H1 (cell line): ENCODE results near the gene LPP. TPM values are rescaled to one million over a fixed set of nuclear protein-coding genes. Genes with fewer than 3 reads are reported as not detected.
A peak's percentile ranks its signal among the peaks of the same experiment; 100 is the strongest.

ENCODE experiments used
- CTCF ChIA-PET: fragments of 300-600 bp; sonication (Branson Sonifier 250); formaldehyde crosslinking; loops from one replicate; lab custom pipeline; 2021; ENCODE audit not compliant: partially characterized antibody; lab: Charles Lee
- POLR2A ChIA-PET: fragments of 300-600 bp; sonication (Branson Sonifier 250); formaldehyde crosslinking; loops from one replicate; lab custom pipeline; 2021; ENCODE audit warnings: inconsistent platforms; ENCODE audit not compliant: partially characterized antibody; lab: Charles Lee
- DNase-seq, 2 experiments: peaks; one replicate each; pipeline versions ENCODE4 v3.0.0 to v3.0.0-alpha.2; 2010 to 2022; ENCODE audit warnings: low spot score in 2 of 2, low read depth in 1 of 2, mixed read lengths in 1 of 2
- FAIRE-seq: peaks from 2 replicates; lab custom pipeline; 2011; peaks lifted over from hg19 to GRCh38; lab: Jason Lieb, UNC
- H2AFZ ChIP-seq: 2 replicates; pipeline ENCODE4 v1.8.1; 2012; ENCODE audit warnings: low read length, inconsistent platforms
- H2AK5ac ChIP-seq: 2 replicates; pipeline ENCODE4 v1.6.1; 2013; ENCODE audit warnings: low read depth, low read length
- H2BK120ac ChIP-seq: replicated peaks from 2 replicates; pipeline ENCODE3; 2013; ENCODE audit warnings: low read depth, low read length, inconsistent platforms
- H2BK12ac ChIP-seq: 2 replicates; pipeline ENCODE4 v1.6.1; 2013; ENCODE audit warnings: low read depth, low read length
- H2BK15ac ChIP-seq: 2 replicates; pipeline ENCODE4 v1.6.1; 2013; ENCODE audit warnings: low read length
- H2BK20ac ChIP-seq: 2 replicates; pipeline ENCODE4 v1.6.1; 2013; ENCODE audit warnings: low read length
- H2BK5ac ChIP-seq: 2 replicates; pipeline ENCODE4 v1.6.1; 2013; ENCODE audit warnings: low read depth, low read length
- H3K14ac ChIP-seq: 2 replicates; pipeline ENCODE4 v1.6.1; 2013; ENCODE audit warnings: inconsistent platforms; ENCODE audit not compliant: insufficient read length
- H3K18ac ChIP-seq: 2 replicates; pipeline ENCODE4 v1.6.1; 2013; ENCODE audit warnings: low read length; ENCODE audit errors: extremely low read depth
- H3K23ac ChIP-seq: 2 replicates; pipeline ENCODE4 v1.6.1; 2013; ENCODE audit warnings: inconsistent platforms; ENCODE audit not compliant: insufficient read length
- H3K23me2 ChIP-seq: 2 replicates; pipeline ENCODE4 v1.6.1; 2013; ENCODE audit warnings: low read depth, low read length
- H3K27ac ChIP-seq: 2 replicates; pipeline ENCODE4 v1.6.1; 2011; ENCODE audit warnings: low read depth, low read length, inconsistent platforms
- H3K27me3 ChIP-seq, 4 experiments: replicated peaks in 1 of 4; 1 replicate in 1 of 4; 2 replicates in 3 of 4; pipeline versions ENCODE4 v1.6.1 to v1.8.1; 2011 to 2013; ENCODE audit warnings: low read length in 3 of 4, mild to moderate bottlenecking in 3 of 4, inconsistent platforms in 2 of 4, mixed read lengths in 2 of 4, moderate library complexity in 1 of 4; ENCODE audit not compliant: control insufficient read depth in 3 of 4, insufficient read depth in 3 of 4; ENCODE audit errors: extremely low read depth in 1 of 4
- H3K36me3 ChIP-seq, 4 experiments: 2 replicates each; pipeline versions ENCODE4 v1.6.1 to v1.8.1; 2011 to 2013; ENCODE audit warnings: mild to moderate bottlenecking in 4 of 4, low read length in 3 of 4, moderate library complexity in 2 of 4, control low read depth in 1 of 4, inconsistent platforms in 1 of 4; ENCODE audit not compliant: insufficient read depth in 4 of 4, control insufficient read depth in 2 of 4
- H3K4ac ChIP-seq: replicated peaks from 2 replicates; pipeline ENCODE3; 2013; ENCODE audit warnings: low read length, low read depth, mixed read lengths, inconsistent platforms; ENCODE audit not compliant: insufficient read length
- H3K4me1 ChIP-seq, 4 experiments: replicated peaks in 1 of 4; 1 replicate in 1 of 4; 2 replicates in 3 of 4; pipeline versions ENCODE4 v1.6.1 to v1.8.1; 2011 to 2013; ENCODE audit warnings: low read length in 3 of 4, inconsistent platforms in 2 of 4, mixed read lengths in 1 of 4; ENCODE audit not compliant: insufficient read depth in 4 of 4, control insufficient read depth in 3 of 4
- H3K4me2 ChIP-seq, 2 experiments: 2 replicates each; pipeline versions ENCODE4 v1.6.1 to v1.8.1; 2011 to 2013; ENCODE audit warnings: low read depth in 2 of 2, low read length in 2 of 2, control low read depth in 1 of 2, inconsistent platforms in 1 of 2, mild to moderate bottlenecking in 1 of 2; ENCODE audit not compliant: insufficient read depth in 1 of 2
- H3K4me3 ChIP-seq, 4 experiments: fragments of 200-600, 300-600 bp in 1 of 4; sonication (generic), shearing (Covaris generic), sonication (Bioruptor Twin) in 1 of 4; 2 replicates each; pipeline versions ENCODE4 v1.5.1 to v1.8.1; 2011 to 2016; ENCODE audit warnings: low read length in 4 of 4, low read depth in 3 of 4, control low read depth in 2 of 4, inconsistent platforms in 2 of 4, mild to moderate bottlenecking in 2 of 4, mixed read lengths in 1 of 4, moderate library complexity in 1 of 4; ENCODE audit not compliant: insufficient read depth in 2 of 4; ENCODE audit errors: extremely low read depth in 1 of 4
- H3K56ac ChIP-seq: replicated peaks from 2 replicates; pipeline ENCODE3; 2013; ENCODE audit warnings: low read depth, mild to moderate bottlenecking, mixed read lengths, low read length, inconsistent platforms; ENCODE audit not compliant: insufficient read length
- H3K79me1 ChIP-seq: 2 replicates; pipeline ENCODE4 v1.6.1; 2013; ENCODE audit warnings: low read depth, low read length, control low read depth
- H3K79me2 ChIP-seq, 2 experiments: 2 replicates each; pipeline versions ENCODE4 v1.6.1 to v1.8.1; 2012 to 2013; ENCODE audit warnings: low read length in 2 of 2, mild to moderate bottlenecking in 2 of 2, inconsistent platforms in 1 of 2; ENCODE audit not compliant: insufficient read depth in 2 of 2, control insufficient read depth in 1 of 2
- H3K9ac ChIP-seq, 4 experiments: replicated peaks in 1 of 4; 1 replicate in 1 of 4; 2 replicates in 3 of 4; pipeline versions ENCODE4 v1.6.1 to v1.8.1; 2011 to 2013; ENCODE audit warnings: low read depth in 3 of 4, low read length in 3 of 4, control low read depth in 2 of 4, mild to moderate bottlenecking in 2 of 4, moderate library complexity in 2 of 4, inconsistent platforms in 1 of 4; ENCODE audit errors: extremely low read depth in 1 of 4
- H3K9me3 ChIP-seq, 2 experiments: 2 replicates each; pipeline versions ENCODE4 v1.6.1 to v1.8.1; 2012 to 2013; ENCODE audit warnings: mild to moderate bottlenecking in 2 of 2, moderate library complexity in 2 of 2, control low read depth in 1 of 2, inconsistent platforms in 1 of 2, low read depth in 1 of 2, low read length in 1 of 2, mixed read lengths in 1 of 2; ENCODE audit not compliant: insufficient read depth in 2 of 2
- H4K20me1 ChIP-seq, 2 experiments: replicated peaks in 1 of 2; 2 replicates each; pipeline versions ENCODE3 to v1.8.1; 2011 to 2013; ENCODE audit warnings: inconsistent platforms in 2 of 2, low read length in 2 of 2, mild to moderate bottlenecking in 1 of 2; ENCODE audit not compliant: insufficient read depth in 2 of 2, control insufficient read depth in 1 of 2
- H4K5ac ChIP-seq: 2 replicates; pipeline ENCODE4 v1.6.1; 2013; ENCODE audit warnings: low read length, low read depth, mixed read lengths, inconsistent platforms; ENCODE audit not compliant: insufficient read length
- H4K8ac ChIP-seq: 2 replicates; pipeline ENCODE4 v1.8.0; 2013; ENCODE audit warnings: mild to moderate bottlenecking, moderate library complexity, low read length, inconsistent platforms; ENCODE audit not compliant: insufficient read depth; ENCODE audit errors: extremely low read depth
- H4K91ac ChIP-seq: replicated peaks from 2 replicates; pipeline ENCODE3; 2013; ENCODE audit warnings: low read length, mixed read lengths, inconsistent platforms; ENCODE audit not compliant: insufficient read length
- BACH1 ChIP-seq: IDR thresholded peaks from 2 replicates; pipeline ENCODE4 v1.6.1; 2012; ENCODE audit warnings: low read length, improper control_type of control experiment
- CBX5 ChIP-seq: fragments of 300-800, 300-1000 bp; sonication (generic); IDR thresholded peaks from 2 replicates; pipeline ENCODE4 v1.7.1; 2016; ENCODE audit warnings: antibody characterized with exemption, low read length, low read depth
- CTCF ChIP-seq, 3 experiments: IDR thresholded peaks; 1 replicate in 2 of 3; 2 replicates in 1 of 3; pipeline versions ENCODE4 v1.5.1 to v1.6.1; 2011; ENCODE audit warnings: low read length in 3 of 3, mild to moderate bottlenecking in 3 of 3, inconsistent platforms in 2 of 3, low read depth in 1 of 3, moderate library complexity in 1 of 3; ENCODE audit not compliant: insufficient read depth in 1 of 3; ENCODE audit errors: control extremely low read depth in 1 of 3
- E2F6 ChIP-seq: IDR thresholded peaks from 2 replicates; pipeline ENCODE4 v1.6.1; 2012; ENCODE audit warnings: inconsistent platforms
- PHF8 ChIP-seq: fragments of 200-600 bp; sonication (generic); conservative IDR thresholded peaks from 2 replicates; pipeline ENCODE4 v1.7.1; 2012; ENCODE audit warnings: low read depth, mild to moderate bottlenecking, inconsistent platforms, low read length, moderate library complexity
- RBBP5 ChIP-seq: IDR thresholded peaks from 2 replicates; pipeline ENCODE4 v1.7.1; 2012; ENCODE audit warnings: low read depth, mild to moderate bottlenecking, inconsistent platforms, low read length, moderate library complexity, borderline replicate concordance
- RNF2 ChIP-seq: fragments of 200-900, 300-1000 bp; sonication (generic); IDR thresholded peaks from 2 replicates; pipeline ENCODE4 v1.7.1; 2016; ENCODE audit warnings: borderline replicate concordance, low read depth, mild to moderate bottlenecking, antibody characterized with exemption, low read length; ENCODE audit not compliant: poor library complexity, severe bottlenecking; ENCODE audit errors: missing control alignments
- SRF ChIP-seq: IDR thresholded peaks from 2 replicates; pipeline ENCODE4 v1.6.1; 2011; ENCODE audit warnings: mild to moderate bottlenecking, low read depth, low read length, moderate library complexity
- WGBS, 2 experiments: shearing (Covaris generic) in 1 of 2; methylation state at CpG; one replicate each; pipeline versions ENCODE4 v1.1.6 to v1.1.7; 2013 to 2015; ENCODE audit warnings: low lambda C conversion rate in 2 of 2, mixed read lengths in 2 of 2, inconsistent platforms in 1 of 2, low coverage in 1 of 2, missing lambda C conversion rate in 1 of 2; ENCODE audit not compliant: insufficient replicate concordance in 2 of 2, insufficient coverage in 1 of 2, insufficient read length in 1 of 2; ENCODE audit errors: extremely low coverage in 1 of 2, missing lambda C conversion rate in 1 of 2; 5-methylcytosine and 5-hydroxymethylcytosine counted together
- polyA plus RNA-seq, 7 experiments: library from polyadenylated mRNA; depleted of rRNA in 3 of 7; stranded (reverse) in 5 of 7; unstranded in 2 of 7; fragments of >200 nt in 5 of 7; fragments of 200-250 nt in 2 of 7; gene quantifications; 1 replicate in 5 of 7; 2 replicates in 1 of 7; 4 replicates in 1 of 7; pipeline versions ENCODE4 v1.2.1 to v1.2.3, GENCODE V29; 2011 to 2013; ENCODE audit warnings: missing spikeins in 2 of 7, mixed read lengths in 2 of 7
- total RNA-seq: library from RNA; stranded (reverse); fragmentation: NEBNext Ultra II Directional; extraction: Animal tissue kit (Norgen Biotek cat#: 25700); gene quantifications from 2 replicates; pipeline ENCODE4 v1.2.1, GENCODE V29; 2021

Gene LPP
- total and polyA plus RNA-seq, 2 of the 8 experiments (the other 6 are each of a cell fraction or from before 2014, with no cell fraction given): 10.0 to 53.3 TPM

- Histone ChIP-seq H3K4ac (no peak overlapping the region), H3K56ac (no peak overlapping the region), H3K79me2 (peaks cover 0 to 20% of the 10 kb centered on the region in 2 experiments; a peak in 2 of 4 replicates), H2BK20ac (no peak overlapping the region), H2AK5ac (0 out of 2 replicates have a peak overlapping the region, but pooled peaks have one; percentile 41), H4K8ac (no peak overlapping the region), H2BK5ac (no peak overlapping the region), H3K4me2 (no peak overlapping the region), H3K79me1 (no peaks in the 10 kb centered on the region; the same call in 1 of the 2 replicates), H3K9ac (no peak overlapping the region), H4K91ac (no peak overlapping the region), H3K27ac (no peak overlapping the region), H3K27me3 (no peaks in the 10 kb centered on the region), H3K9me3 (no peaks in the 10 kb centered on the region), H4K20me1 (no peaks in the 10 kb centered on the region), H2AFZ (no peak overlapping the region), H3K4me1 (peaks cover 0 to 16% (median 7%) of the 10 kb centered on the region in 4 experiments; a peak in 6 of 7 replicates), H2BK12ac (no peak overlapping the region), H3K18ac (no peak overlapping the region), H2BK120ac (no peak overlapping the region), H4K5ac (no peak overlapping the region), H3K23me2 (no peaks in the 10 kb centered on the region; the same call in 1 of the 2 replicates), H3K36me3 (no peaks in the 10 kb centered on the region; a peak in 1 of 8 replicates), H3K14ac (no peak overlapping the region), H3K23ac (no peak overlapping the region), H2BK15ac (no peak overlapping the region), H3K4me3 (no peak overlapping the region)
- ChIA-PET POLR2A (interaction anchor here (0.9 to 1.6 kb wide), 4 partner anchors 15 to 59 kb away, joined by 3 to 5 read pairs (median 4); no protein-coding TSS in a partner anchor), CTCF (interaction anchor here (2.5 kb wide), 1 partner anchor 471 kb away, joined by 9 read pairs; no protein-coding TSS in a partner anchor)
- FAIRE-seq: no peak
- TF ChIP-seq E2F6: no peak
- TF ChIP-seq RBBP5: no peak
- TF ChIP-seq CTCF (IDR thresholded peaks at IDR 0.05; ENCODE audit: control extremely low read depth in 1 of 3, insufficient read depth in 1 of 3, low read depth in 1 of 3, low read length in 3 of 3): no peak
- no peak for TF ChIP-seq PHF8
- TF ChIP-seq RNF2: no peak
- TF ChIP-seq SRF: no peak
- TF ChIP-seq CBX5: no peak
- TF ChIP-seq BACH1: no peak
- DNase-seq: no peak
- 83% methylated on average over 1 of the region's 1 CpG; no CpG with 5 or more reads in 1 of the 2 experiments for WGBS, 2 experiments
Measured at GRCh38 chr3:188209740-188210139, 55.8 kb downstream of the LPP start.
